DND-41 (cell line): ENCODE measurements around the gene C15orf62.

Experiments used
- CTCF ChIP-seq: IDR thresholded peaks from 2 replicates; pipeline ENCODE4 v1.5.1; 2012; ENCODE audit warnings: borderline replicate concordance, low read length, moderate library complexity, mild to moderate bottlenecking; ENCODE audit not compliant: poor library complexity, severe bottlenecking; ENCODE audit errors: extremely low read depth
- EZH2 ChIP-seq: IDR thresholded peaks from 3 replicates; pipeline ENCODE4 v1.6.1; 2012; ENCODE audit warnings: borderline replicate concordance, low read depth, mild to moderate bottlenecking, moderate library complexity, low read length, inconsistent platforms; ENCODE audit not compliant: severe bottlenecking

GRCh38 chr15:40770147-40770721 lies 454 bp downstream of the C15orf62 start:
- TF ChIP-seq CTCF: no peak
- no peak for TF ChIP-seq EZH2
